MV-4-11 (cell line): ENCODE measurements around the gene NDUFV2.
"Not testable (repeated sequence)": the region's sequence is repeated elsewhere in the genome, so short reads cannot be mapped to it uniquely, and the experiment has no call there.

ENCODE experiments used
- DNase-seq: peaks from one replicate; lab custom pipeline; 2025; lab: John Stamatoyannopoulos, UW

NDUFV2 gene

GRCh38 chr18:9090578-9090977, 11.9 kb upstream of the NDUFV2 start:
- DNase-seq, result no peak

GRCh38 chr18:9091066-9091476, 11.4 kb upstream of the NDUFV2 start:
- no peak for DNase-seq

GRCh38 chr18:9092665-9093064, 9.8 kb upstream of the NDUFV2 start:
- DNase-seq, result peak; percentile 33

- not testable (repeated sequence) for DNase-seq
These were observed 9.4 kb upstream of the NDUFV2 start for GRCh38 chr18:9093109-9093508.

- no peak for DNase-seq
These were observed 7.9 kb upstream of the NDUFV2 start for GRCh38 chr18:9094307-9095226.

GRCh38 chr18:9095297-9096006, 7.0 kb upstream of the NDUFV2 start:
- DNase-seq, result peak; percentile 41

- no peak for DNase-seq
These were observed 6.5 kb upstream of the NDUFV2 start for GRCh38 chr18:9096007-9096371.

GRCh38 chr18:9096685-9097084, 5.8 kb upstream of the NDUFV2 start:
- no peak for DNase-seq

GRCh38 chr18:9097349-9097748, 5.2 kb upstream of the NDUFV2 start:
- DNase-seq, result no peak

- DNase-seq, result no peak
These were observed 1.7 kb upstream of the NDUFV2 start for GRCh38 chr18:9100796-9101195.

- peak; percentile 62 for DNase-seq
These were observed 580 bp upstream of the NDUFV2 start for GRCh38 chr18:9101730-9102507.

GRCh38 chr18:9103376-9103873, 926 bp downstream of the NDUFV2 start:
- DNase-seq, result peak; percentile 27

- no peak for DNase-seq
These were observed 1.9 kb downstream of the NDUFV2 start for GRCh38 chr18:9104244-9104901.

GRCh38 chr18:9105420-9105819, 2.9 kb downstream of the NDUFV2 start:
- no peak for DNase-seq

- DNase-seq, result no peak
These were observed 3.6 kb downstream of the NDUFV2 start for GRCh38 chr18:9106094-9106493.

- no peak for DNase-seq
These were observed 4.5 kb downstream of the NDUFV2 start for GRCh38 chr18:9106800-9107584.

- DNase-seq, result no peak
These were observed 6.4 kb downstream of the NDUFV2 start for GRCh38 chr18:9108911-9109310.

- peak; percentile 7 for DNase-seq
These were observed 7.0 kb downstream of the NDUFV2 start for GRCh38 chr18:9109523-9109922.

- DNase-seq, result peak; percentile 49
These were observed 11.1 kb downstream of the NDUFV2 start for GRCh38 chr18:9113468-9114149.

- DNase-seq, result no peak
These were observed 13.5 kb downstream of the NDUFV2 start for GRCh38 chr18:9115984-9116383.
